NCI-H2029 treated with DMSO at 0.1 percent for 48 hours (cell line): ENCODE results near the gene PTPRD.
A peak's percentile ranks its signal among the peaks of the same experiment; 100 is the strongest.

Experiments
- DNase-seq: peaks from one replicate; lab custom pipeline; 2025; lab: John Stamatoyannopoulos, UW

The PTPRD gene

GRCh38 chr9:9612270-9612669, 1000.5 kb downstream of the PTPRD start:
- DNase-seq: peak; percentile 55

GRCh38 chr9:9605681-9606080, 1007.1 kb downstream of the PTPRD start:
- DNase-seq: no peak

GRCh38 chr9:9603345-9603744, 1009.5 kb downstream of the PTPRD start:
- DNase-seq: no peak

DNA sequence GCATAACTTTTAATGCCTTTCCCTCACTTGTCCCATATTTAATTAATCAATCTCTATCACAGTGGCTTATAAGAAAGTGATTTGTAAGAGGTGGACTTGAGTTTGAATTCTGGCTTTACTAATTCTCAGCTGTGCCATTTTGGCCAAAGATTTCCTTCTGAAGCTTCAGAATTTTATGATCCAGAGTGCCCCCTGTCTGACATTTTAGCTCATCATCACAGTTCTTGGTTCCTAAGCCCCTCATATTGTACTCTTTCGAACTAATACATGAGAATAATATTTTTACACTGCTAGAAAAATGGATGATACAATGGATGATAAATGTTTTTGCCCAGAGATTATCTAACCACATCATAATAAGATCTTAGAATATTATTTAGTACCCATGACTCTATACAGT, 1014.1 kb downstream of the PTPRD start:
- no peak for DNase-seq

- DNase-seq: no peak
Observed at GRCh38 chr9:9592104-9592503, 1020.7 kb downstream of the PTPRD start.

DNA sequence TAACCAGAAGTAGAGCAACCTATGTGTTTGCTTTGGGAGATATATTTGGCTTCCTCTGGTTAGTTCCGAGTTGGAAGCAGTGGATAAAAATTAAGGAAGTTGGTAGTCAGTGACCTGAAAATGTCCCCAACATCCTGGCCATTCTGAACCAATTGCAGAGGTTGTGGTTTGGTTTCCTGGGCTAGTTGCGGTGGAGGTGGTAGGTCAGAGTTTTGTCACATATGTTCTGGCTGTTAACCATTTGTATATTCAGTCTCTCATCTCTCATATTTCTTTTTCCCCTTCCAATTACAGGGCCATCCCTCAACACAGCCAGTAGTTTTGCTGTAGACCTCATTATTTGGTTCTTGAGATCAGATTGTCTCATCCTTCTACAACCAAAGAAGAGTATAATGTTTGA, 1026.9 kb downstream of the PTPRD start:
- no peak for DNase-seq

DNA sequence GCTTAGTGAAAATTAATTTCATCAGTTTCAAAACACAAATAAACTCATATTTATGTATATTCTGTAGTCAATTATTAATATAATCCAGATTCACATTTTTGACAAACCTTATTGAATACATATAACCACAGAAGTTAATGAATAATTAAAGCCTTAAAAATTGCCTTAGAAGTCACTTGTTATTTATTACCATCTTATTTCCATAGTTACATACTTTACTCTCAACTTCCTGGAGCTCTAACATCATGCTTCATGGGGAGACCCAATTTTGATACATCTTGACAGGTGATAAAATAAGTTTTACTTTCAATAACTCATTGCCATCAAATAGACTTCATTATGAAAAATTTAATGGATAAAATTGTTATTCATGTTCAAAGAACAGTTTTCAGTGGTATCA, 1038.7 kb downstream of the PTPRD start:
- DNase-seq: no peak

DNA sequence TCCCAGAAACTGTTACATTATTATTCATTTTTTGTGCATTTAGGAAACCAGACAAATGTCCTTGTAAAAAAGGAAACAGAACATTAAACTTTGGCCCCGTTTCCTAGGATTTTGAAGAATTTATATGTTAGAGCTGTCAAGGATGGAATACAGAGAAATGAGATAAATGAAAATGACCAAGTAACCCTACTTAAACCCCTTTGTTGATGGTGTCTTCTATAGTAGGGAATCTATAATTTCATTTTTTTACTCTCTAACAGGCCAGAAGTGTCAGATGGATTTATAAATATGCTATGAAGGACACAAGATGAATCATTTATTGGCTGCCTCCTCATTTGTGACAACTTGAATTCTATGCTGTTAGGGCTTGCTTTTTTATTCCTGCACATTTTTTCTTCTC, 1047.1 kb downstream of the PTPRD start:
- no peak for DNase-seq

- DNase-seq: no peak
Observed at GRCh38 chr9:9563817-9564216, 1049.0 kb downstream of the PTPRD start.

DNA sequence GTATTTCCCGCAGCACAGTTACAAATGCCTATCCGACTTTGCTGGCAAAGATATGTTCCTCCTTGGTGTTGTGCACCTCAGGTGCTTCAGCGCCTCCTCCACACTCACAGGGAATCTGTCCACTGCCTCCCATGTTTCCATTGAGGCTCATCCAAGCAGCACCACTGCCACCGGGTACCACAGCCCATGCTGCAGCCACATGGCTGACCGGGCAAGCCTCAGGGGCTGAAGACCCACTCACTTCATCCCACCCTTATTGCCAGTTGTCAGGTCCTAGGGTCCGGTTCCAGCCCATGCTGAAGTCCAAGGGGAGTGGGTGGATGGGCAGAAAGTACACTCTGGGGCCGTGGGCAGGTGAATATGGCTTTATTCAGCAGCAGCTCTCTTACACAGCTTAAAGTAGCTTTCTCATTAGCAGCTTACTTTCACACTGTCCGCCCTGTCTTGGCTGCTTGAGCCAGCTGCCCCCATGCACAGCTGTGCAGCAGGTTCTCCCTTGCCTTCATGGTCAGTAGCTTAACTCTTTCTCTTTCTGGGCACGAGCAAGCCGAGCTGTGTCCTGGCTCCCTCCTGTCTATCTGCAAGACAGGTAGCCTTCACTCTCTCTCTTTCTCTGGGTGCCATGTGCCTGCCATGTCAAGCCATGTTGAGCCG, 1052.3 kb downstream of the PTPRD start:
- no peak for DNase-seq

- no peak for DNase-seq
Observed at GRCh38 chr9:9558907-9559306, 1053.9 kb downstream of the PTPRD start.

DNA sequence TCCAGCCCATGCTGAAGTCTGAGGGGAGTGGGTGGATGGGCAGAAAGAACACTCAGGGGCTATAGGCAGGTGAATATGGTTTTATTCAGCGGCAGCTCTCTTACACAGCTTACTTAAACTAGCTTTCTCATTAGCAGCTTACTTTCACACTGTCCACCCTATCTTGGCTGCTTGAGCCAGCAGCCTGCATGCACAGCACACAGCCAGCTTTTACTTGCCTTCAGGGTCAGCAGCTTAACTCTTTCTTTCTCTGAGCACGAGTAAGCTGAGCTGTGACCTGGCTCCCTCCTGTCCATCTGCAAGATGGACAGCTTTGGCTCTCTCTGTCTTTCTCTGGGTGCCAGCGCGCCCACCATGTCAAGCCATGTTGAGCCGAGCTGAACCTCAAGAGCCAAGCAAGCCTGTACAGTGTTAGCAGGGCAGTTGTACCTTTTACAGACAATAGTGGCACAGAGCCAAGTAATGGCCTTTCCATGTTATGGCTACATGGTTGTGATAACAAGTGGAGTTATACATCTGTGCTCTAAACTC, 1054.9 kb downstream of the PTPRD start:
- no peak for DNase-seq

DNA sequence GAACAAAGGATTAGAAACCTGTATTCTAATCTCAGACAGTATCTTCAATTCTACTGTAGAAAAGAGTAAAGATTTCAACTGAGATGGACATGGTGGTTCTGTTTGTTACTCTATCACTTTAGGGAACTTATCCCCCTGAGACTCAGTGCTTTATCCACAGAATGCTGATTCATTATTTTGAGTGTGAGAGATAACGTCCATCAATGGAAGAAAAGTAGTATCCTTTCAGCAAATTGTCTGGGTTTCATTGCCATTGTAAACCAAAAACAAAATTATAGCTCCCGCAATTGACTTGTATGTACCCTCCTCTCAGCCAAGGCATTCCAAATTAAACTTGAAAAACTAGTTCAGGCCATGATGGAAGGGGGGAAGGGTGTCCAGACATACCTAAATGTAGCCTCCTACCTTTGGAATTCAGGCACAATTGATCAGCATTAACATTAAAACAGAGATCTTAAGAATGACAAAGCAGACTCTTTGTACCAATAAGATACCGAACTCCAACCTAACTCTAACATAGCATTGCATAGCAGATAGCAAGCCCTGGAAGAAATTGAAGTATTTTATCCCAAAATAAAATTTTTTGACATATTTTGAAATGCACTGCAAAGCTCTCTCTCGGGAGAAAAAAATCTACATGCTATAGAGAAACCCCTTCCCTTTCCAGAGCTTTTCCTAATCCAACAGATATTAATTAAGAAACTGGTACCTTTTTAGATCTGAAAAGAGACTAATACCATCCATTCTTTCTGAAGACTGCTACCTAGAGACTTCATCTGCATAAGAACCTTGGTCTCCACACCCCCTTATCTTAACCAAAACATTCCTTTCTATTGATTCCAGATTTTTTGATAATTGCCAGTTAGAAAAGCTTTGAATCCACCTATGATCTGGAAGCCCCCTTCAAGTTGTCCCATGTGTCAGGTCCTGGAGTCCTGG, 1055.7 kb downstream of the PTPRD start:
- DNase-seq: no peak

DNA sequence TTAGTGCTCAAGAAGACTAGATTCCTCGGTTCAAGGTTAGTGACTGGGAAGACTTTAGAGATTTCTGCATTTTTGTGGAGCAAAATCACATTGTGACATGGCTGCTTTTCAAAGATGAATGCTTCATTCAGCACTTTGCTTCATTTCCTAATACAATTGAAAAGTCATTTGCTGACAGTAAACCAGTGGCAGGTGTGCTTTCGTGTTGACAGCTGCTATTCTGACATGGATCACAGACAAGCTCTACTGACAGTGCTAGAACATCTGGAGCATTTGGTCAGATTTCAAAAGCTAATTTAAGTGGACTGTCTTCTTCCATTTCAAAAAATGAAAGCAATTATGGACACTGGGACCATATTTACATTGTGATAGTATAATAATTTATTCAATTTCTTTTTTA, 1060.1 kb downstream of the PTPRD start:
- DNase-seq: no peak

- DNase-seq: no peak
Observed at GRCh38 chr9:9538766-9539165, 1074.0 kb downstream of the PTPRD start.

DNA sequence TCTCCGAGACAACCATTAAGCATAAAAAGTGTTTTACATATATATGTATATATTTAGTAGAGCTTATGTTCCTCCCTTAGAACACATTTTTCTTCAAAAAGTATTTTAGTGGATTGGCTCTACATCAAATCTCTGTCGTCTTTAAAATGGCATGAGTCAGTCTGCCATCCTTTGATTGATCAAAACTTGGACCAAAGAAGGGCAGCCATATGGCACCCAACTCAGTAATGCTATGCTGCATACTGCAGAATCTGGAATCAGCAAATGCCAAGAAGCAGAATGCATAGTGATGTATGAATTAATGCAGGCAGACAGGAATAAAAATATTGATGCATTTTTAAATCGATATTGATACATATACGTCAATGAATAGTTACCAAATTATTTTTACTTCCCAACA, 1074.4 kb downstream of the PTPRD start:
- no peak for DNase-seq

DNA sequence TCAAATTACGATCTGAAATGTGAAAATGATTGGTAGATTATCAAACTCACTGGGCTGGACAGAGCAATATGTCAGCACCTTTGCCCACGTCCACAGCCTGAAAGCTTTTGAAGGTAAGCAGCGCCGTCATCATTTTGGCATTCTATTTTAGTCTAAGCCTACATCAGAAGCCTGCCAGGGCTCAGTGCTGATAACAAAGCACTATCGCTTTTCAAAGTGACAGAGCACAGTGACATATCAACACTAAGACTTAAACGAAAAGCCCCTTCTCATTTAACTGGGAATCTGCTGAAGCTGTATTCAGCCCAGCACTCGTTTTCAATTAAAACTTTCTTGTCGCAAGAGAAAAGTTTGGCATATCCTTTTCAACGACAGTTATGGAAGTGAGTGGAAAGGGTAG, 1076.3 kb downstream of the PTPRD start:
- no peak for DNase-seq

DNA sequence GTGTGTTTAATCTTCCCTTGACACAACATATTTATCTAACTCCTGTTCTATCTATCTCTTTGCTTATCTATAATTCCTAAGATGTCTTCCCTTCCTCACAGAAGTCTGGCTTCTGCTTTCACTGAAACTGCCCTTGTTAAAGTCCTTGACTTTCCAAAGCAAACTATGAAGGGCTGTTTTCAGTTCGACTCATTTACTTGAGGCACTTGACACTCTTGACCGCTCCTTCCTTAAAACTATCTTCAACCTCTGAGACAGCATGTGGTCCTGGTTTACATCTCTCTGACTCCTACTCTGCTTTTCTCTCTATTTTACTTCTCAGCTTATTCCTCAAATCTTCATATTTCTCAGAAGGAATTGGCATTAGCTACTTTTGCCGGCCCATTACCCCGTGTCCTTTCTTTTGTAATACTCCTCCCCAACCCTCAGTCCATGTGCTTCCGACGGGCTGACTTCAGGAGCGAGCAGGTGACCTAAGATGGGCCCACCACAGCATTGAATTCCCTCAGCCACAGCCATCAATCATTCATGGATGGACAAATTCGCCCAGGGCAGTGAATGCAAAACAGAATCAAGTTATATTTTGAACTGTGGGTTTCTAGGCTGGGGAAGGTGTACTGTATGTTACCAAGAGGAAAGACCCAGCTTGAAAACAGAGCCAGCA, 1089.2 kb downstream of the PTPRD start:
- DNase-seq: no peak

- no peak for DNase-seq
Observed at GRCh38 chr9:9522406-9522805, 1090.4 kb downstream of the PTPRD start.

DNA sequence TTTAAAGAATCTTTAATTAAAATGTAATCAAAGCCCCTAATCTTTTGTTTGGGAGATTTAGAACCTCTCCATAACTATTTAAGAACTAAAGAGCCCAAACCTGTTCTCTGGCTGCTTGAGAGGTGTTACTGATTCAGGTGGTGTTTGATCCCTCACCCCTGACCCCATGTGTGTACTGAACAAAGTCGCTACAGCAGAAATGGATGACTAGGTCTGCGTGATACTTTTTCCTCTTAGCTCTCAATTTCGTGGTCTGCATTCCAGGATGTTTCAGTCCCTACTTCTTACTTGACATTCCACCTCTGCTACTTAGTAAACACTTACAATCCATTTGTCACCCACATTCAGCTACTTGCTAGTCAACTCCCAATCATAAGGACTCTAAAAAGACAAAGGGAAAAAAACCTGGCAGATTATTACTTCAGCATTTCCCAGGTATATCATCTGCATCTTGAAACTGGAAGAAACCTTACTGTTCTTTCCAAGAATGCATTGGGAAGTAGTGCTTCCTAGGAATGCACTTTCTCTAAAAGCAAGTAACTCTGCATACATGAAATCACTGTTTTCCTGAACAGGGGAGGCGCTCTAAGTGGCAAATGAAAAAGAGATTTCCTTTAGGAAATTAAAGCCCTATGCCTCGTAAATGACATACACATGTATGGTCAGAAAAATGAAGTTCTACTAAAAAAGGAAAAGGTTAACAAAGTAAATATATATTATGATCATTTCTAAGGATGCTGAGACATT, 1091.6 kb downstream of the PTPRD start:
- no peak for DNase-seq

DNA sequence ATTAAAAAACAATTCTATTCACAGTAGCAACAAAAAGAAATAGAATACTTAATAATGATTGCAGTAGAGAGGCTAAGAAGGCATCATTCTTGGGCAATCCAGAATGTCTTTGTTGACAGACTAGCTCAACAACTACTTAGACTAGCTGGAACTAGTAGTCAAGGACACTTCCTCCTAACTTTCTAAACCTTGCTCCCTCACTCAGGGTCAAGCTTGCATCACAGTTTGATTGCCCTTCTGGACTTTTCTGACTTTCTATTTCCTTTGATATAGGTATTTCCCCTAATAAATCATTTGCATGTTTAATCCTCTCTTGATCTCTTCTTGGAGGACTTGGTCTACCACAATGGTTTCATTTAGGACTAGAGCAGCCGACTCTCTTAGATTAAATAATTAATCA, 1107.9 kb downstream of the PTPRD start:
- DNase-seq: no peak

GRCh38 chr9:9499546-9499945, 1113.3 kb downstream of the PTPRD start:
- DNase-seq: no peak
